NCI-H2171 treated with DMSO at 0.1 percent for 48 hours (cell line): ENCODE results near the gene CFAP299.
A peak's percentile ranks its signal among the peaks of the same experiment; 100 is the strongest.

Experiments
- DNase-seq: peaks from one replicate; lab custom pipeline; 2025; lab: John Stamatoyannopoulos, UW

The CFAP299 gene

GRCh38 chr4:80521438-80521837, 185.9 kb downstream of the CFAP299 start:
- no peak for DNase-seq

GRCh38 chr4:80526697-80527096, 191.2 kb downstream of the CFAP299 start:
- no peak for DNase-seq

GRCh38 chr4:80529026-80529425, 193.5 kb downstream of the CFAP299 start:
- DNase-seq = no peak

GRCh38 chr4:80532674-80533333, 197.3 kb downstream of the CFAP299 start:
- no peak for DNase-seq

- DNase-seq = no peak
Measured at GRCh38 chr4:80535551-80535950, 200.0 kb downstream of the CFAP299 start.

GRCh38 chr4:80538276-80538926, 202.9 kb downstream of the CFAP299 start:
- DNase-seq = no peak

GRCh38 chr4:80539190-80539589, 203.7 kb downstream of the CFAP299 start:
- no peak for DNase-seq

GRCh38 chr4:80540349-80540748, 204.8 kb downstream of the CFAP299 start:
- DNase-seq = no peak

GRCh38 chr4:80540785-80541469, 205.4 kb downstream of the CFAP299 start:
- no peak for DNase-seq

GRCh38 chr4:80542747-80543146, 207.2 kb downstream of the CFAP299 start:
- DNase-seq = no peak

GRCh38 chr4:80560337-80560736, 224.8 kb downstream of the CFAP299 start:
- no peak for DNase-seq

- no peak for DNase-seq
Measured at GRCh38 chr4:80566203-80566872, 230.8 kb downstream of the CFAP299 start.

GRCh38 chr4:80568891-80569290, 233.4 kb downstream of the CFAP299 start:
- DNase-seq = no peak

- DNase-seq = no peak
Measured at GRCh38 chr4:80576796-80577195, 241.3 kb downstream of the CFAP299 start.

GRCh38 chr4:80578001-80578400, 242.5 kb downstream of the CFAP299 start:
- no peak for DNase-seq

GRCh38 chr4:80585542-80585941, 250.0 kb downstream of the CFAP299 start:
- no peak for DNase-seq

- no peak for DNase-seq
Measured at GRCh38 chr4:80586716-80587115, 251.2 kb downstream of the CFAP299 start.

GRCh38 chr4:80587871-80588385, 252.4 kb downstream of the CFAP299 start:
- peak; percentile 15 for DNase-seq

- no peak for DNase-seq
Measured at GRCh38 chr4:80592950-80593349, 257.4 kb downstream of the CFAP299 start.

GRCh38 chr4:80594701-80595100, 259.2 kb downstream of the CFAP299 start:
- no peak for DNase-seq

- DNase-seq = no peak
Measured at GRCh38 chr4:80608281-80608980, 272.9 kb downstream of the CFAP299 start.

- DNase-seq = no peak
Measured at GRCh38 chr4:80610199-80610598, 274.7 kb downstream of the CFAP299 start.
